ENCODE data around the gene EEPD1. TPM values are rescaled to one million over a fixed set of nuclear protein-coding genes. Genes with fewer than 3 reads are reported as not detected.

Gene EEPD1
- total RNA-seq: 5.3 and 5.6 TPM in 2 replicates

GRCh38 chr7:36152756-36153570 lies at the start of gene EEPD1:
Gene EEPD1 (plus strand): TSS chr7:36153254. CDS start chr7:36154325, 1,071 bp downstream.

Other genes with a start within 250 kb of the EEPD1 start
- gene ANLN, start 236.6 kb downstream of the EEPD1 start, total RNA-seq: 6.7 and 9.2 TPM in 2 replicates

Measured in cardiac ventricle fibroblast (primary cell).